Fibroblast of lung (primary cell): ENCODE measurements around the gene MTMR3. TPM values are rescaled to one million over a fixed set of nuclear protein-coding genes. Genes with fewer than 3 reads are reported as not detected.

Experiments
- DNase-seq, 2 donors: peaks; one replicate each; pipeline versions ENCODE4 v3.0.0 to v3.0.0-alpha.2; 2010; ENCODE audit warnings: low read depth in 2 of 2
- H2AFZ ChIP-seq: 2 replicates; pipeline ENCODE4 v1.5.1; 2012; ENCODE audit warnings: low read length, control low read depth, inconsistent platforms
- H3K27ac ChIP-seq: 2 replicates; pipeline ENCODE4 v1.5.1; 2011; ENCODE audit warnings: low read length, control low read depth; ENCODE audit not compliant: insufficient read depth
- H3K27me3 ChIP-seq: 2 replicates; pipeline ENCODE4 v1.5.1; 2011; ENCODE audit warnings: mild to moderate bottlenecking, low read length; ENCODE audit not compliant: control insufficient read depth, insufficient read depth
- H3K36me3 ChIP-seq: 2 replicates; pipeline ENCODE4 v1.5.1; 2011; ENCODE audit warnings: low read length; ENCODE audit not compliant: control insufficient read depth, insufficient read depth
- H3K4me1 ChIP-seq: 2 replicates; pipeline ENCODE4 v1.5.1; 2011; ENCODE audit warnings: low read length; ENCODE audit not compliant: control insufficient read depth, insufficient read depth; ENCODE audit errors: extremely low read depth
- H3K4me2 ChIP-seq: 2 replicates; pipeline ENCODE4 v1.5.1; 2011; ENCODE audit warnings: low read length, control low read depth; ENCODE audit not compliant: insufficient read depth; ENCODE audit errors: extremely low read depth
- H3K4me3 ChIP-seq, 4 experiments: fragments of 200-600 bp in 1 of 4; sonication (generic) in 1 of 4; replicated peaks in 1 of 4; 2 replicates each; pipeline ENCODE4 v1.5.1; 2011 to 2016; ENCODE audit warnings: low read length in 4 of 4, low read depth in 3 of 4, mild to moderate bottlenecking in 3 of 4, control low read depth in 2 of 4, inconsistent platforms in 1 of 4, mixed read lengths in 1 of 4; ENCODE audit not compliant: insufficient read depth in 1 of 4; ENCODE audit errors: control extremely low read depth in 1 of 4
- H3K79me2 ChIP-seq: 2 replicates; pipeline ENCODE4 v1.5.1; 2012; ENCODE audit warnings: mild to moderate bottlenecking, low read length, inconsistent platforms; ENCODE audit not compliant: control insufficient read depth, insufficient read depth
- H3K9ac ChIP-seq: 2 replicates; pipeline ENCODE4 v1.5.1; 2011; ENCODE audit warnings: mild to moderate bottlenecking, low read length, control low read depth; ENCODE audit not compliant: insufficient read depth
- H3K9me3 ChIP-seq: 2 replicates; pipeline ENCODE4 v1.5.1; 2012; ENCODE audit warnings: low read depth, low read length; ENCODE audit not compliant: control insufficient read depth, insufficient read depth
- H4K20me1 ChIP-seq: 2 replicates; pipeline ENCODE4 v1.5.1; 2011; ENCODE audit warnings: low read length; ENCODE audit not compliant: control insufficient read depth, insufficient read depth; ENCODE audit errors: extremely low read depth
- EZH2 ChIP-seq: IDR thresholded peaks from 2 replicates; pipeline ENCODE4 v1.5.1; 2012; ENCODE audit warnings: low read length, control low read depth, mild to moderate bottlenecking; ENCODE audit errors: missing control alignments
- polyA plus RNA-seq, 2 donors: library from polyadenylated mRNA; depleted of rRNA in 1 of 2; stranded (reverse) in 1 of 2; unstranded in 1 of 2; fragments of >200 nt; gene quantifications; 2 replicates each; pipeline ENCODE4 v1.2.1, GENCODE V29; 2011 to 2012; ENCODE audit warnings: missing spikeins in 1 of 2
- total RNA-seq: library from RNA; depleted of rRNA; stranded (reverse); fragments of >200 nt; gene quantifications from 2 replicates; pipeline ENCODE4 v1.2.1, GENCODE V29; 2014
- TF ChIP-seq, protein P1 (sequence below), 2 donors: IDR thresholded peaks in 1 of 2; conservative IDR thresholded peaks in 1 of 2; 1 replicate in 1 of 2; 2 replicates in 1 of 2; pipeline ENCODE4 v1.5.1; 2011 to 2012; ENCODE audit warnings: low read length in 2 of 2, control low read depth in 1 of 2, inconsistent platforms in 1 of 2, low read depth in 1 of 2, mild to moderate bottlenecking in 1 of 2

MTMR3 gene
- total and polyA plus RNA-seq, 2 donors (not counting 1 experiment from before 2014, with no cell fraction given), result 15.0 to 31.2 TPM

DNA sequence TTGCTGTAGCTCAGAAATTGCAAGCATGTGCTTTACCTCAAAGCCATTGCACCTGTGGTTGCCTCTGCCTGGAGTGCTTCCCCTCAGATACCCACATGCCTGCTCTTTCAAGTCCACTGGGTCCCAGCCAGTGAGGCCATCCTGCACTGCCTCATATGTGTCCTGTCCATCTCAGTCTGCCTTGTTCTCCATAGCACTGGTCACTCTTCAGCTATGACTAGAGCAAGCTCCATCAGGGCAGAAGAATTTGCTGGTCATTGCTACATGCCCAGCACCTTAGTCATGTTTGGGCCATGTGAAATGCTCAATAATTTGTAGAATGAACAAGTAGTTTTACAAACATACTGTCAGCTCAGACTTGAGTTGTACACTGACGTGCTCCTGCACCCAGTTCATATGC is 132.9 kb downstream of the MTMR3 start:
- Histone ChIP-seq H3K9ac (no peak overlapping the region), H3K27me3 (no peaks in the 10 kb centered on the region), H3K79me2 (no peaks in the 10 kb centered on the region), H3K4me2 (no peak overlapping the region), H3K36me3 (peaks cover 11% of the 10 kb centered on the region), H4K20me1 (no peaks in the 10 kb centered on the region), H3K27ac (peak overlapping the region; percentile 50), H3K9me3 (no peaks in the 10 kb centered on the region), H2AFZ (no peak overlapping the region), H3K4me3 (no peak overlapping the region), H3K4me1 (peaks cover 16% of the 10 kb centered on the region)
- DNase-seq, result peak; percentile 53 to 93
- no peak for TF ChIP-seq EZH2
- TF ChIP-seq, protein P1, sequence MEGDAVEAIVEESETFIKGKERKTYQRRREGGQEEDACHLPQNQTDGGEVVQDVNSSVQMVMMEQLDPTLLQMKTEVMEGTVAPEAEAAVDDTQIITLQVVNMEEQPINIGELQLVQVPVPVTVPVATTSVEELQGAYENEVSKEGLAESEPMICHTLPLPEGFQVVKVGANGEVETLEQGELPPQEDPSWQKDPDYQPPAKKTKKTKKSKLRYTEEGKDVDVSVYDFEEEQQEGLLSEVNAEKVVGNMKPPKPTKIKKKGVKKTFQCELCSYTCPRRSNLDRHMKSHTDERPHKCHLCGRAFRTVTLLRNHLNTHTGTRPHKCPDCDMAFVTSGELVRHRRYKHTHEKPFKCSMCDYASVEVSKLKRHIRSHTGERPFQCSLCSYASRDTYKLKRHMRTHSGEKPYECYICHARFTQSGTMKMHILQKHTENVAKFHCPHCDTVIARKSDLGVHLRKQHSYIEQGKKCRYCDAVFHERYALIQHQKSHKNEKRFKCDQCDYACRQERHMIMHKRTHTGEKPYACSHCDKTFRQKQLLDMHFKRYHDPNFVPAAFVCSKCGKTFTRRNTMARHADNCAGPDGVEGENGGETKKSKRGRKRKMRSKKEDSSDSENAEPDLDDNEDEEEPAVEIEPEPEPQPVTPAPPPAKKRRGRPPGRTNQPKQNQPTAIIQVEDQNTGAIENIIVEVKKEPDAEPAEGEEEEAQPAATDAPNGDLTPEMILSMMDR (conservative IDR thresholded peaks at IDR 0.05 in 1 of 2, IDR thresholded peaks at IDR 0.05 in 1 of 2; ENCODE audit: low read depth in 1 of 2, low read length in 2 of 2), result no peak

DNA sequence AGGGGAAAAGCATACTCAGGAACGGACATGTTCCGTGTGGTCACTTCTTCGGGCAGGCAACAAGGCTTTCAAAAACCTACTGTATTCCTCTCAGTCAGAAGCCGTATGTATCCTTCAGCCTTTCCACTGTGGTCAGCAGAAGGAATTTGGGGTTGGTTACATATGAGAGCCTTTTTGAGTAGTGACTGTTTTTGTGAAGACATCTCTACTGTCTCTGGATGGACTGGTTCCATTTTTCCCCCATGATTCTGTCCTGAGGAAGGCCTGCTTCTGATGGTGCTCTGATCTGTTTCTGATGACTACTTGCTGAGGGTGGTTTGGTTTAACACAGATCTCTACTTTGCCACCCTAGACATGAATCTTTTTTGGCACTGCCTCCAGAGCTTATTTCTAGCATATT is 133.6 kb downstream of the MTMR3 start:
- Histone ChIP-seq H3K9me3 (no peaks in the 10 kb centered on the region), H3K27ac (peak overlapping the region; percentile 11), H3K4me2 (no peak overlapping the region), H3K4me3 (no peak overlapping the region), H4K20me1 (no peaks in the 10 kb centered on the region), H3K36me3 (peaks cover 13% of the 10 kb centered on the region), H2AFZ (no peak overlapping the region), H3K79me2 (no peaks in the 10 kb centered on the region), H3K4me1 (peaks cover 14% of the 10 kb centered on the region), H3K27me3 (no peaks in the 10 kb centered on the region), H3K9ac (no peak overlapping the region)
- TF ChIP-seq, protein P1 (conservative IDR thresholded peaks at IDR 0.05 in 1 of 2, IDR thresholded peaks at IDR 0.05 in 1 of 2; ENCODE audit: low read depth in 1 of 2, low read length in 2 of 2), result no peak
- TF ChIP-seq EZH2, result no peak
- DNase-seq, result peak in 1 of 2 donors; percentile 51

DNA sequence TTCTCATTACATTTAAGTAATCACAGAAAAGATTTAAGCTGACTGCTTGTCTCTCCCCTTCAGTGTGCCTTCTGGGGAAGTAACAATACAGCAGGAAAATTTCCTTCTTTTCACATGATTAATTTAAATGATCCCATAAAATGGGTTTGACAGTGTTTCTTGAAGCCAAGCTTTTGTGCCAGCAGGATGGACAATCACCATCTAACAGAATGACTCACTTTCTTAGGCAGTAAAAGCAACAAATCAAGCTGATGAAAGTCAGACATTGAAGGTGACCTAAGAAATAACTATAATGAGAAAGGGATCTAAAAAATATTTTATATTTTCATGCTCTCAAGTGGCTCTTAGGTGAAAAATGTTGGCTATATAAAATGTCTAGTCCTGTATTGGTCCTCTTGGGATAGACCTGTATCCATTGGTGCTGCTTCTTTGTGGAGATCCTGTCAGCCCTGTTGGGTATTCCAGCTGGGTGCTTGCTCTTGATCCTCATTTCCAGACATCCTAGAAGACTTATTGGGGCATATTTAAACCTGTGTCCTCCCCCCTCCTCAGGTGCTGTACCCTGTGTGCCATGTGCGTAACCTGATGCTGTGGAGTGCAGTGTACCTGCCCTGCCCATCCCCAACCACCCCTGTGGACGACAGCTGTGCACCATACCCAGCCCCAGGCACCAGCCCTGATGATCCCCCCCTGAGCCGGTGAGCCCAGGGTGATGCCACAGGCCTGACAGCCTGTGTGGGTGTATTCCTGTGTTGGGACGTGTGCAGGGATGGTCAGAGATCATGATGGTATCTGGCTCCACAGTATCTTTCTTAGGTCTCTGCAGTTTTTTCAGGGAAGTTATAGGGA is 134.6 kb downstream of the MTMR3 start:
- no peak for TF ChIP-seq EZH2
- TF ChIP-seq, protein P1 (conservative IDR thresholded peaks at IDR 0.05 in 1 of 2, IDR thresholded peaks at IDR 0.05 in 1 of 2; ENCODE audit: low read depth in 1 of 2, low read length in 2 of 2), result no peak

More for the DNA sequence above, 134.6 kb downstream of the MTMR3 start:
- H3K9me3 ChIP-seq, result no peaks in the 10 kb centered on the region
- H3K4me1 ChIP-seq, result peaks cover 14% of the 10 kb centered on the region
- no peaks in the 10 kb centered on the region for H3K79me2 ChIP-seq
- no peak overlapping the region for H3K27ac ChIP-seq
- peaks cover 11% of the 10 kb centered on the region for H3K36me3 ChIP-seq
- H3K9ac ChIP-seq, result no peak overlapping the region
- H3K27me3 ChIP-seq, result no peaks in the 10 kb centered on the region
- H4K20me1 ChIP-seq, result no peaks in the 10 kb centered on the region
- H3K4me3 ChIP-seq, result no peak overlapping the region
- H3K4me2 ChIP-seq, result no peak overlapping the region
- no peak overlapping the region for H2AFZ ChIP-seq
- DNase-seq, result peak; percentile 46 to 65
